Measurements from ENCODE around the gene CREB5.

GRCh38 chr7:28841766-28842165 is 429.4 kb downstream of the CREB5 start:
- TF ChIP-seq POLR2A (IDR thresholded peaks at IDR 0.05): no peak
- TF ChIP-seq, protein P1, sequence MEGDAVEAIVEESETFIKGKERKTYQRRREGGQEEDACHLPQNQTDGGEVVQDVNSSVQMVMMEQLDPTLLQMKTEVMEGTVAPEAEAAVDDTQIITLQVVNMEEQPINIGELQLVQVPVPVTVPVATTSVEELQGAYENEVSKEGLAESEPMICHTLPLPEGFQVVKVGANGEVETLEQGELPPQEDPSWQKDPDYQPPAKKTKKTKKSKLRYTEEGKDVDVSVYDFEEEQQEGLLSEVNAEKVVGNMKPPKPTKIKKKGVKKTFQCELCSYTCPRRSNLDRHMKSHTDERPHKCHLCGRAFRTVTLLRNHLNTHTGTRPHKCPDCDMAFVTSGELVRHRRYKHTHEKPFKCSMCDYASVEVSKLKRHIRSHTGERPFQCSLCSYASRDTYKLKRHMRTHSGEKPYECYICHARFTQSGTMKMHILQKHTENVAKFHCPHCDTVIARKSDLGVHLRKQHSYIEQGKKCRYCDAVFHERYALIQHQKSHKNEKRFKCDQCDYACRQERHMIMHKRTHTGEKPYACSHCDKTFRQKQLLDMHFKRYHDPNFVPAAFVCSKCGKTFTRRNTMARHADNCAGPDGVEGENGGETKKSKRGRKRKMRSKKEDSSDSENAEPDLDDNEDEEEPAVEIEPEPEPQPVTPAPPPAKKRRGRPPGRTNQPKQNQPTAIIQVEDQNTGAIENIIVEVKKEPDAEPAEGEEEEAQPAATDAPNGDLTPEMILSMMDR (IDR thresholded peaks at IDR 0.05): no peak
